ENCODE measurements around the gene EFL1.
A peak's percentile ranks its signal among the peaks of the same experiment; 100 is the strongest.

EFL1 gene

GRCh38 chr15:82183121-82184031 lies 79.2 kb downstream of the EFL1 start:
- DNase-seq (ENCODE audit: low read depth): peak; percentile 47
- no peak overlapping the region for H3K4me3 ChIP-seq (ENCODE audit: control insufficient read depth, low read depth, low read length)
- no peak for TF ChIP-seq CTCF (IDR thresholded peaks at IDR 0.05; ENCODE audit: control insufficient read depth, insufficient read depth, low read depth, low read length, missing control alignments)

GRCh38 chr15:82181371-82181770 lies 81.2 kb downstream of the EFL1 start:
- no peak for TF ChIP-seq CTCF (IDR thresholded peaks at IDR 0.05; ENCODE audit: control insufficient read depth, insufficient read depth, low read depth, low read length, missing control alignments)
- no peak overlapping the region for H3K4me3 ChIP-seq (ENCODE audit: control insufficient read depth, low read depth, low read length)
- no peak for DNase-seq (ENCODE audit: low read depth)

GRCh38 chr15:82178061-82178460 lies 84.5 kb downstream of the EFL1 start:
- TF ChIP-seq CTCF (IDR thresholded peaks at IDR 0.05; ENCODE audit: control insufficient read depth, insufficient read depth, low read depth, low read length, missing control alignments): no peak
- H3K4me3 ChIP-seq (ENCODE audit: control insufficient read depth, low read depth, low read length): no peak overlapping the region
- no peak for DNase-seq (ENCODE audit: low read depth)

- DNase-seq (ENCODE audit: low read depth): peak; percentile 56
- no peak overlapping the region for H3K4me3 ChIP-seq (ENCODE audit: control insufficient read depth, low read depth, low read length)
Observed at GRCh38 chr15:82177291-82178010, 85.1 kb downstream of the EFL1 start.

GRCh38 chr15:82176542-82176941 lies 86.0 kb downstream of the EFL1 start:
- no peak for TF ChIP-seq CTCF (IDR thresholded peaks at IDR 0.05; ENCODE audit: control insufficient read depth, insufficient read depth, low read depth, low read length, missing control alignments)
- H3K4me3 ChIP-seq (ENCODE audit: control insufficient read depth, low read depth, low read length): no peak overlapping the region
- DNase-seq (ENCODE audit: low read depth): no peak

More at GRCh38 chr15:82177291-82178010, 85.1 kb downstream of the EFL1 start:
- no peak for TF ChIP-seq CTCF (IDR thresholded peaks at IDR 0.05; ENCODE audit: control insufficient read depth, insufficient read depth, low read depth, low read length, missing control alignments)

GRCh38 chr15:82174471-82175235 lies 87.9 kb downstream of the EFL1 start:
- no peak for TF ChIP-seq CTCF (IDR thresholded peaks at IDR 0.05; ENCODE audit: control insufficient read depth, insufficient read depth, low read depth, low read length, missing control alignments)
- DNase-seq (ENCODE audit: low read depth): no peak
- no peak overlapping the region for H3K4me3 ChIP-seq (ENCODE audit: control insufficient read depth, low read depth, low read length)

All from AG09309 (cell line).